Osteocyte (in vitro differentiated cells): ENCODE results near the gene GSTK1. TPM values are rescaled to one million over a fixed set of nuclear protein-coding genes. Genes with fewer than 3 reads are reported as not detected.

Source experiments
- DNase-seq: peaks from one replicate; pipeline ENCODE4 v3.0.0; 2021; ENCODE audit warnings: mixed read lengths; ENCODE audit not compliant: unreplicated experiment; ENCODE audit errors: extremely low spot score
- H3K27ac Mint-ChIP-seq: one replicate; pipeline ENCODE4 v1.8.0; 2021; ENCODE audit warnings: mild to moderate bottlenecking, mixed read lengths; ENCODE audit not compliant: unreplicated experiment
- H3K27me3 Mint-ChIP-seq: one replicate; pipeline ENCODE4 v1.8.0; 2021; ENCODE audit warnings: mixed read lengths; ENCODE audit not compliant: unreplicated experiment
- H3K36me3 Mint-ChIP-seq: one replicate; pipeline ENCODE4 v1.8.0; 2021; ENCODE audit warnings: mixed read lengths; ENCODE audit not compliant: unreplicated experiment
- H3K4me1 Mint-ChIP-seq: one replicate; pipeline ENCODE4 v1.8.0; 2021; ENCODE audit warnings: mixed read lengths; ENCODE audit not compliant: unreplicated experiment
- H3K4me3 Mint-ChIP-seq: one replicate; pipeline ENCODE4 v1.8.0; 2021; ENCODE audit warnings: mild to moderate bottlenecking, moderate library complexity, mixed read lengths; ENCODE audit not compliant: unreplicated experiment
- H3K9me3 Mint-ChIP-seq: one replicate; pipeline ENCODE4 v1.8.0; 2021; ENCODE audit warnings: mixed read lengths; ENCODE audit not compliant: unreplicated experiment
- CTCF ChIP-seq: fragments of 200-600 bp; sonication (generic); IDR thresholded peaks from 2 replicates; pipeline ENCODE4 v1.5.0; 2021; ENCODE audit warnings: antibody characterized with exemption, mild to moderate bottlenecking, moderate library complexity
- total RNA-seq: library from RNA; stranded (reverse); gene quantifications from 2 replicates; pipeline ENCODE4 v1.2.1, GENCODE V29; 2021

GSTK1 gene
- total RNA-seq, 1 donor from 2014 or later = 141 TPM

GRCh38 chr7:143250199-143250598 is 13.0 kb upstream of the GSTK1 start:
- Mint-ChIP-seq H3K27me3 (peaks cover 5% of the 10 kb centered on the region), H3K4me3 (no peak overlapping the region), H3K27ac (no peak overlapping the region), H3K36me3 (peaks cover 12% of the 10 kb centered on the region), H3K4me1 (peaks cover 12% of the 10 kb centered on the region), H3K9me3 (peaks cover 18% of the 10 kb centered on the region)
- DNase-seq = no peak
- no peak for TF ChIP-seq CTCF

GRCh38 chr7:143250822-143251221 is 12.4 kb upstream of the GSTK1 start:
- H3K4me3 Mint-ChIP-seq = no peak overlapping the region
- H3K27me3 Mint-ChIP-seq = peaks cover 4% of the 10 kb centered on the region
- H3K4me1 Mint-ChIP-seq = peaks cover 12% of the 10 kb centered on the region
- no peak for DNase-seq
- H3K27ac Mint-ChIP-seq = no peak overlapping the region
- peaks cover 18% of the 10 kb centered on the region for H3K9me3 Mint-ChIP-seq
- TF ChIP-seq CTCF = no peak
- H3K36me3 Mint-ChIP-seq = peaks cover 12% of the 10 kb centered on the region

- H3K27me3 Mint-ChIP-seq = peaks cover 3% of the 10 kb centered on the region
- TF ChIP-seq CTCF = no peak
- no peak for DNase-seq
- H3K4me1 Mint-ChIP-seq = peaks cover 12% of the 10 kb centered on the region
- peaks cover 18% of the 10 kb centered on the region for H3K9me3 Mint-ChIP-seq
- H3K27ac Mint-ChIP-seq = no peak overlapping the region
- peaks cover 9% of the 10 kb centered on the region for H3K36me3 Mint-ChIP-seq
- H3K4me3 Mint-ChIP-seq = no peak overlapping the region
Measured at GRCh38 chr7:143252006-143252405, 11.2 kb upstream of the GSTK1 start.

GRCh38 chr7:143255564-143255963 is 7.7 kb upstream of the GSTK1 start:
- no peak for TF ChIP-seq CTCF
- peaks cover 2% of the 10 kb centered on the region for H3K4me1 Mint-ChIP-seq
- H3K9me3 Mint-ChIP-seq = peaks cover 18% of the 10 kb centered on the region
- no peak for DNase-seq
- no peaks in the 10 kb centered on the region for H3K27me3 Mint-ChIP-seq
- no peak overlapping the region for H3K27ac Mint-ChIP-seq
- H3K4me3 Mint-ChIP-seq = no peak overlapping the region
- peaks cover 7% of the 10 kb centered on the region for H3K36me3 Mint-ChIP-seq

DNA sequence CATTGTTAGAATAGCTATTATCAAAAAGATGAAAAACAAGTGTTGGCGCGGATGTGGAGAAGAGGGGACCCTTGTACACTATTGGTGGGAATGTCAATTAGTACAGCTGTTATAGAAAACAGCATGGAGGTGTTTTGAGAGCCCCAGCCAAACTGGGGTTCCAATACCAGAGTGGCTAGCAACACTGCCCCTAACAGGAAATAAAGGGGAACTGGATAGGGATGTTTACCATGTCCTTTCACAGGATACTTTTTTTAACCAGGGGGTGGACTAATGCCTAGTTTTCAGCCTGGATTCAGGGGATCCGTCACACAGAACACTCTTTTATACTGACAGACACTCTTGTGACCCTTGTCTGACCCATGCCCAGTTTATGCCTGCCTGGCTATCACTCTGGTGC is 6.9 kb upstream of the GSTK1 start:
- DNase-seq = no peak
- Mint-ChIP-seq H3K27ac (no peak overlapping the region), H3K36me3 (peaks cover 7% of the 10 kb centered on the region), H3K4me3 (no peak overlapping the region), H3K4me1 (no peaks in the 10 kb centered on the region), H3K27me3 (no peaks in the 10 kb centered on the region), H3K9me3 (peaks cover 18% of the 10 kb centered on the region)
- no peak for TF ChIP-seq CTCF
